GM10266 (cell line): ENCODE results near the gene LIG3.

Source experiments
- DNase-seq: peaks from one replicate; pipeline ENCODE4 v3.0.0; 2012; ENCODE audit errors: extremely low spot score
- CTCF ChIP-seq: IDR thresholded peaks from 2 replicates; pipeline ENCODE4 v1.5.1; 2012; ENCODE audit warnings: mild to moderate bottlenecking, low read depth; ENCODE audit not compliant: control insufficient read depth, insufficient read depth; ENCODE audit errors: missing control alignments

LIG3 gene

GRCh38 chr17:35016369-35016768 is 36.1 kb downstream of the LIG3 start:
- DNase-seq, result no peak
- TF ChIP-seq CTCF, result no peak

DNA sequence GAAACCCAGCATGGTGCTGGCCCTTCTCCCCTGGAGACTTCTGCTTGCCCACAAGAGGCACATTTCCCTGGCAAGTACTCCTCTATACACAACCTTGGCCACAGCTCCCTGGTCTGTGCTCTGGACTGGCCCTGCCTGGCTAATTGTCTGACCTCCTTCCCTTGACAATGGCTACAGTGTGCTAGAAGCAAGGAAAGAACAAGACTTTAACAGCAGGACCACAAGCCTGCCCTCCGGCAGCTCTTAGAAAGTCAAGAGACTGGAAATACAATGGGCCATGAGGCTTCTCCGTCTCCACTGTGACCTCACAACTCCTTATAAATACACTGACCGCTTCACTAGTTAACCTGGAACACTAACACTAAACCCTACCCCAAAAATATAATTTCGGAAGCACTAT is 36.7 kb downstream of the LIG3 start:
- DNase-seq, result no peak
- no peak for TF ChIP-seq CTCF

DNA sequence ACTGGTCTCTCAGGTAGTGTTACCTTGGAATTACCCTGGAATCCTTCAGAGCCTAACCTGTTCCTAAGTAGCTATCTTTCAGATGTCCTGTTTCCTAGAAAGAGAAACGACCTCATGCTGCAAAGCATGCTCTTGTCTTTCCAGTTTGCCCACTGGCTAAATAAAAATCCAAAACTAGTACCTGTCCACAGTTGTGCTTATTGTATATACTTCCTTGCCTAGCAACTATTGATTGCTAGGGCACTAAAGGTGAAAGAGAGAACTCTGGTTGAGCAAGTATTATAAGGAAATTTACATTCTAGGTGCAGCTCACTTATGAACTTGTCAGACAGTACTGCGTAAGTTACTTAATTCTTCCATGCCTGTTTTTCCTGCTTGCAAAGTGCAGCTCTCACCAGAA is 38.5 kb downstream of the LIG3 start:
- no peak for TF ChIP-seq CTCF
- no peak for DNase-seq

- no peak for DNase-seq
- TF ChIP-seq CTCF, result no peak
Measured at GRCh38 chr17:35019386-35020179, 39.3 kb downstream of the LIG3 start.

- DNase-seq, result no peak
- no peak for TF ChIP-seq CTCF
Measured at GRCh38 chr17:35021520-35022380, 41.4 kb downstream of the LIG3 start.

DNA sequence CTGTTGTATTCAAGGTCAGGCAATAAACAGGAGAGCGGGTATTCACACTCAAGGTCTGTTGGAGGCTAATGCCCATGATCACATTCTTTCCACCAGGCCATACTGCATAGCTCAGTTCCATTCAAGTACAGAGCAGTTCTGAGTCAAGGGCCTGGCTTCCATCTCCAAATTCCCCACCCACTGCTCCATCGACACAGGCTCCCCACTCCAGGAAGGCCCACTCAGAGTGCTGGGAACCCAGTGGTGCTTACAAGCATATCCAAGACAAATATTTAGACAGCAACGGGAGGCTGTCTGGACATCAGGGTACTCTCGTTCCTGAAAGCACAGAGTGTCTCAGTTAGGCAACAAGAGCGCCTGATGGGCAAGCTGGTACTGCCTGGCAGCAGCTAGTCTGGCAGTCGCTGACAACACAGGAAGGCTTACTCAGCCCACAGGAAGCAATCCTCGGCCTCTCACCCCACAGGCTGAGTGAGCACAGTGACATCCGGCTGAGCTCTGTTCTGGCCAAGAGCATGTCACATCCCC is 42.3 kb downstream of the LIG3 start:
- DNase-seq, result peak; percentile 41
- no peak for TF ChIP-seq CTCF
